ENCODE results near the gene FBLN2.

Gene FBLN2

DNA sequence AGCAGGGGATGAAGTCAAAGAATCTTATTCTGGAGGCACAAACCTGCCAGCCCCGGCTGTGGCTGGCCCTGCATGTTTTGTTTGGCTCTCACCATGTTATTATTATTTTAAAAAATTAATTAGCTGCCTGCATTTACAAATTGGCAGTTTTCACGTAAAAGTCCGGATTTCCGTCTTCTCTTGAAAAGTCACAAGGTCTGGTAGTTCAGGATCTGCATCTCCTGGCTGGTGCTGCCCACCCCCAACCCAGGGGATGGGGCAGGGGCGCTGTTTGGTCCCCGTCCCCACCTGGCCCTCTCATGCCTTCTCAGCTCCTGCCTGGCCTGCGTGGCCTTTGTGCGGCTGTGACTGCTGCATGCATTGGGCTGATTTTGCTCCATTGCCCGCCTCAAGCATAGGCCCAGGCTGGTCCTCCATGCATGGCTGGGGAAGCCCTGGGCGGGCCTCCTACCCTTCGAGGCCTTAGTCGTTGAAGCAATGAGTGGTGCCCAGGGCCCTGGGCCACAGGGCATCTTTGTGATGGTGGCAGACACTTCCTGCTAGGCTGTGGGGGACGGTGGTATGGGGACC, 2.0 kb downstream of the FBLN2 start:
- no peak for TF ChIP-seq YY1 (IDR thresholded peaks at IDR 0.05; ENCODE audit: low read depth)
- TF ChIP-seq TCF12 (IDR thresholded peaks at IDR 0.05; ENCODE audit: low read depth): no peak
- no peak for TF ChIP-seq TEAD4 (IDR thresholded peaks at IDR 0.05)
- TF ChIP-seq CREB1 (IDR thresholded peaks at IDR 0.05; ENCODE audit: low read depth): no peak
- TF ChIP-seq RAD21 (IDR thresholded peaks at IDR 0.05; ENCODE audit: low read depth): no peak
- TF ChIP-seq CEBPB (IDR thresholded peaks at IDR 0.05): no peak
- TF ChIP-seq ZBTB7A (IDR thresholded peaks at IDR 0.05; ENCODE audit: low read depth): no peak
- TF ChIP-seq NFIC (IDR thresholded peaks at IDR 0.05): no peak
- TF ChIP-seq FOXM1 (IDR thresholded peaks at IDR 0.05; ENCODE audit: borderline replicate concordance, low read depth): no peak
- no peak for TF ChIP-seq MAX (IDR thresholded peaks at IDR 0.05)
- TF ChIP-seq REST (IDR thresholded peaks at IDR 0.05; ENCODE audit: low read depth): no peak
- no peak for TF ChIP-seq EP300 (IDR thresholded peaks at IDR 0.05; ENCODE audit: borderline replicate concordance)
- no peak for TF ChIP-seq EGR1 (IDR thresholded peaks at IDR 0.05)
- TF ChIP-seq, protein P1, sequence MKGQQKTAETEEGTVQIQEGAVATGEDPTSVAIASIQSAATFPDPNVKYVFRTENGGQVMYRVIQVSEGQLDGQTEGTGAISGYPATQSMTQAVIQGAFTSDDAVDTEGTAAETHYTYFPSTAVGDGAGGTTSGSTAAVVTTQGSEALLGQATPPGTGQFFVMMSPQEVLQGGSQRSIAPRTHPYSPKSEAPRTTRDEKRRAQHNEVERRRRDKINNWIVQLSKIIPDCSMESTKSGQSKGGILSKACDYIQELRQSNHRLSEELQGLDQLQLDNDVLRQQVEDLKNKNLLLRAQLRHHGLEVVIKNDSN (IDR thresholded peaks at IDR 0.05): no peak
- TF ChIP-seq TAF1 (IDR thresholded peaks at IDR 0.05; ENCODE audit: low read depth): no peak

DNA sequence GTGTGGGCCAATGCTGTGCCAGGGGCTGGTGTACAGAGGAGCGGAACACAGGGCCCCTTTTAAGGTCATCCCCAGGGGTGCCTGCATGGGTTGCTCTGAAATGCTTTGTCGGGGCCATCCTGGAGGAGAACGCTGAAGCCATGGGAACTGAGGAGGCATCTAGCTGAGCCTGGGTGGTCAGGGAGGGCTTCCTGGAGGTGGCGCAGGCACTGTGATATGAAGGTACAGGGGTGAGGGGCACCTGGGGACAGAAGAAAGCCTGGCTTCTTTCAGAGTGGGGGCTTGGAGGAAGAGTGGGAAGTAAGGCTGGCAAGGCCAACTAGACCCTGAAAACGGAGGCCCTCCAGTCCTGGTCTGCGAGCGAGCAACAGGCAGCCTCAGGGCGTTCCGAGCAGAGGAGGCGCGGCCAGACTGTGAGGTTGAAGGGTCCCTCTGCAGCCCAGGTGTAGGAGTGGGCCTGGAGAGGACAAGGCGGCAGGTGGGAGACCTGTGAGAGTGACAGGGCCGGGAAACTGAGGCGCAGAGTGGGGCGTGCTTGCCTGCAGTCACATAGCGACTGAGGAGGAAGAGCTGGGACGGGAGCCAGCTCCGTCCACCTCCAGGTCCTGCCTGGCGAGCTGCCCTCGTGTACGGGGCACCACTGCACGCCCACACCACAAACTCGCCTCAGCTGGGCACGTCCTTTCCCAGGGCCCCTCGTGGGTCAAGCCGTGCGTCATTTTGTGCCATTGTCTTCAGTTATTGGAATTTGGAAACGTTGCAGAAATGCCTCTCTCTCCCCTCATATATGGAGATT, 4.1 kb downstream of the FBLN2 start:
- TF ChIP-seq CEBPB (IDR thresholded peaks at IDR 0.05) (no peak), ZBTB7A (IDR thresholded peaks at IDR 0.05; ENCODE audit: low read depth) (no peak)

DNA sequence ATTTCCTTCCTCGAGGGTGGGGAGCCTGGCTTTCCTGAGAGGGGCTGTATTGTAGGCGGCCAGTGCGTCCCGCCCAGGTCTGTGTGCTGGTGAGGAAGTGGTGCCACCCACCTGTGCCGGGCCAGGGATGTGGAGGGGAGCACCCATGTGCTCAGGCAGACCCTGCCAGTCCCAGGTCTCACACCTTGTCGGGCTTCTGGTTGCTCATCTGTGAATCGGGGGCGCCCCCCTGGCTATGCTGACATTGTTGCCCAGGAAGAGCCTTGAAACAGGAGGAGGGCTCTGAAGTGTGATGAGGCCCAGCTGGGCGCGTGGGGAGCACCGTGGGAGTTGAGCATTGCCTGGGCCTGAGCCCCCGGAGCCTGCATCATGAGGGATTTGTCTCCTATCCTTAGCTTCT, 4.8 kb downstream of the FBLN2 start:
- TF ChIP-seq FOXM1 (IDR thresholded peaks at IDR 0.05; ENCODE audit: borderline replicate concordance, low read depth) (no peak), EP300 (IDR thresholded peaks at IDR 0.05; ENCODE audit: borderline replicate concordance) (no peak), CEBPB (IDR thresholded peaks at IDR 0.05) (no peak), YY1 (IDR thresholded peaks at IDR 0.05; ENCODE audit: low read depth) (no peak), TEAD4 (IDR thresholded peaks at IDR 0.05) (no peak), TCF12 (IDR thresholded peaks at IDR 0.05; ENCODE audit: low read depth) (no peak), CREB1 (IDR thresholded peaks at IDR 0.05; ENCODE audit: low read depth) (no peak), ZBTB7A (IDR thresholded peaks at IDR 0.05; ENCODE audit: low read depth) (no peak), RAD21 (IDR thresholded peaks at IDR 0.05; ENCODE audit: low read depth) (no peak), EGR1 (IDR thresholded peaks at IDR 0.05) (no peak), NFIC (IDR thresholded peaks at IDR 0.05) (no peak), MAX (IDR thresholded peaks at IDR 0.05) (no peak), TAF1 (IDR thresholded peaks at IDR 0.05; ENCODE audit: low read depth) (no peak), REST (IDR thresholded peaks at IDR 0.05; ENCODE audit: low read depth) (no peak)

DNA sequence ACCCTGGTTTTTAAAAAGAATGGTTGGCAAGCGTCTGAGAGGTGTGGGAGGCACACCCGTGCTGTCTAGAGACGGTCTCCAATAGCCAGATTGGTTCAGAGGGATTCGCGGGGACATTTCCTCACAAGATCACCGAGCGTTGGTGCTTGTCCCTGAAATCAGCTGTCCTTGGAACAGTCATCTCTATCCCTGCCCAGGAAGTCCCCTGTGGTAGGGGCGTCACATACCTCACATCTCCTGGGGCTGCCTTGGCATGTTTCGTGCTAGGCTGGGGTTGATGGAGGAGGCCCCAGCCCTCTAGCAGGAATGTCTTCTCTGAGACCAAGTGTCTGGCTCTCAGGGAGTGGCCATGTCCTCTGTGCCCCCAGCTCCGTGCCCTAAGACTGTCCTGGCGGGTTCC, 6.8 kb downstream of the FBLN2 start:
- no peak for TF ChIP-seq EGR1 (IDR thresholded peaks at IDR 0.05)
- no peak for TF ChIP-seq ZBTB7A (IDR thresholded peaks at IDR 0.05; ENCODE audit: low read depth)
- no peak for TF ChIP-seq RAD21 (IDR thresholded peaks at IDR 0.05; ENCODE audit: low read depth)
- TF ChIP-seq CEBPB (IDR thresholded peaks at IDR 0.05): no peak
- TF ChIP-seq NFIC (IDR thresholded peaks at IDR 0.05): no peak
- TF ChIP-seq TEAD4 (IDR thresholded peaks at IDR 0.05): no peak
- TF ChIP-seq TCF12 (IDR thresholded peaks at IDR 0.05; ENCODE audit: low read depth): no peak
- TF ChIP-seq MAX (IDR thresholded peaks at IDR 0.05): no peak
- no peak for TF ChIP-seq TAF1 (IDR thresholded peaks at IDR 0.05; ENCODE audit: low read depth)
- no peak for TF ChIP-seq CREB1 (IDR thresholded peaks at IDR 0.05; ENCODE audit: low read depth)
- no peak for TF ChIP-seq EP300 (IDR thresholded peaks at IDR 0.05; ENCODE audit: borderline replicate concordance)
- TF ChIP-seq REST (IDR thresholded peaks at IDR 0.05; ENCODE audit: low read depth): no peak
- TF ChIP-seq YY1 (IDR thresholded peaks at IDR 0.05; ENCODE audit: low read depth): no peak
- TF ChIP-seq, protein P1 (IDR thresholded peaks at IDR 0.05): no peak
- no peak for TF ChIP-seq FOXM1 (IDR thresholded peaks at IDR 0.05; ENCODE audit: borderline replicate concordance, low read depth)
